ENCODE measurements around the gene BCAS1. TPM values are rescaled to one million over a fixed set of nuclear protein-coding genes. Genes with fewer than 3 reads are reported as not detected.

Gene BCAS1
- total RNA-seq, 2 experiments from 2014 or later, result 0.16 to 0.19 TPM

GRCh38 chr20:54118220-54119001 lies 48.0 kb upstream of the BCAS1 start:
- Histone ChIP-seq H3K79me2 (ENCODE audit: insufficient read depth, low read depth, low read length) (peaks cover 9% of the 10 kb centered on the region; the same call in 1 of the 2 replicates), H3K9me3 (ENCODE audit: low read length) (no peaks in the 10 kb centered on the region), H3K27ac (ENCODE audit: low read depth, low read length, poor library complexity, severe bottlenecking) (no peak overlapping the region), H3K4me1 (ENCODE audit: insufficient read depth, low read length, poor library complexity, severe bottlenecking) (no peaks in the 10 kb centered on the region), H2AFZ (ENCODE audit: low read length) (no peak overlapping the region), H3K36me3 (ENCODE audit: insufficient read depth, low read length) (no peaks in the 10 kb centered on the region), H4K20me1 (ENCODE audit: insufficient read depth, low read length) (no peaks in the 10 kb centered on the region), H3K4me2 (ENCODE audit: low read length) (no peak overlapping the region), H3K4me3 (ENCODE audit: low read depth, low read length, poor library complexity, severe bottlenecking) (no peak overlapping the region), H3K9me2 (ENCODE audit: insufficient read depth, low read length) (no peaks in the 10 kb centered on the region)
- DNase-seq (ENCODE audit: low spot score), result no peak
- ChIA-PET POLR2A (no interaction called here), CTCF (ENCODE audit: unreplicated experiment) (no interaction called here)
- intact Hi-C loops (cut with micrococcal nuclease; ENCODE audit: unreplicated experiment), result no loop called here
- BruUV-seq (replicated peaks), result no TSS peak
- TF ChIP-seq EZH2phosphoT487 (IDR thresholded peaks at IDR 0.05; ENCODE audit: borderline replicate concordance, low read depth, low read length), result no peak
- TF ChIP-seq, protein P1, sequence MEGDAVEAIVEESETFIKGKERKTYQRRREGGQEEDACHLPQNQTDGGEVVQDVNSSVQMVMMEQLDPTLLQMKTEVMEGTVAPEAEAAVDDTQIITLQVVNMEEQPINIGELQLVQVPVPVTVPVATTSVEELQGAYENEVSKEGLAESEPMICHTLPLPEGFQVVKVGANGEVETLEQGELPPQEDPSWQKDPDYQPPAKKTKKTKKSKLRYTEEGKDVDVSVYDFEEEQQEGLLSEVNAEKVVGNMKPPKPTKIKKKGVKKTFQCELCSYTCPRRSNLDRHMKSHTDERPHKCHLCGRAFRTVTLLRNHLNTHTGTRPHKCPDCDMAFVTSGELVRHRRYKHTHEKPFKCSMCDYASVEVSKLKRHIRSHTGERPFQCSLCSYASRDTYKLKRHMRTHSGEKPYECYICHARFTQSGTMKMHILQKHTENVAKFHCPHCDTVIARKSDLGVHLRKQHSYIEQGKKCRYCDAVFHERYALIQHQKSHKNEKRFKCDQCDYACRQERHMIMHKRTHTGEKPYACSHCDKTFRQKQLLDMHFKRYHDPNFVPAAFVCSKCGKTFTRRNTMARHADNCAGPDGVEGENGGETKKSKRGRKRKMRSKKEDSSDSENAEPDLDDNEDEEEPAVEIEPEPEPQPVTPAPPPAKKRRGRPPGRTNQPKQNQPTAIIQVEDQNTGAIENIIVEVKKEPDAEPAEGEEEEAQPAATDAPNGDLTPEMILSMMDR (conservative IDR thresholded peaks at IDR 0.05; ENCODE audit: low read length), result no peak

- Histone ChIP-seq H4K20me1 (ENCODE audit: insufficient read depth, low read length) (no peaks in the 10 kb centered on the region), H2AFZ (ENCODE audit: low read length) (no peak overlapping the region), H3K9me3 (ENCODE audit: low read length) (no peaks in the 10 kb centered on the region), H3K36me3 (ENCODE audit: insufficient read depth, low read length) (no peaks in the 10 kb centered on the region), H3K4me1 (ENCODE audit: insufficient read depth, low read length, poor library complexity, severe bottlenecking) (no peaks in the 10 kb centered on the region), H3K4me2 (ENCODE audit: low read length) (no peak overlapping the region), H3K27ac (ENCODE audit: low read depth, low read length, poor library complexity, severe bottlenecking) (no peak overlapping the region), H3K4me3 (ENCODE audit: low read depth, low read length, poor library complexity, severe bottlenecking) (no peak overlapping the region), H3K79me2 (ENCODE audit: insufficient read depth, low read depth, low read length) (no peaks in the 10 kb centered on the region), H3K9me2 (ENCODE audit: insufficient read depth, low read length) (no peaks in the 10 kb centered on the region)
- TF ChIP-seq EZH2phosphoT487 (IDR thresholded peaks at IDR 0.05; ENCODE audit: borderline replicate concordance, low read depth, low read length), result no peak
- TF ChIP-seq, protein P1 (conservative IDR thresholded peaks at IDR 0.05; ENCODE audit: low read length), result no peak
- intact Hi-C loops (cut with micrococcal nuclease; ENCODE audit: unreplicated experiment), result no loop called here
- no peak for DNase-seq (ENCODE audit: low spot score)
- CTCF ChIA-PET (ENCODE audit: unreplicated experiment), result no interaction called here
- no TSS peak for BruUV-seq (replicated peaks)
- POLR2A ChIA-PET, result no interaction called here
Observed at GRCh38 chr20:54116550-54117235, 46.3 kb upstream of the BCAS1 start.
